Suprapubic skin (tissue), 4 donors: ENCODE measurements around the gene CRABP1. TPM values are rescaled to one million over a fixed set of nuclear protein-coding genes. Genes with fewer than 3 reads are reported as not detected.

Experiments used
- DNase-seq, 2 donors: peaks; one replicate each; pipeline ENCODE4 v3.0.0-alpha.2; 2019; ENCODE audit warnings: low spot score in 2 of 2
- H3K27ac ChIP-seq: fragments of 200-600 bp; sonication (generic); one replicate; pipeline ENCODE4 v1.5.1; 2019
- H3K27me3 ChIP-seq: fragments of 200-600 bp; sonication (generic); one replicate; pipeline ENCODE4 v1.5.1; 2019
- H3K36me3 ChIP-seq: fragments of 200-600 bp; sonication (generic); one replicate; pipeline ENCODE4 v1.5.1; 2019
- H3K4me1 ChIP-seq: fragments of 200-600 bp; sonication (generic); one replicate; pipeline ENCODE4 v1.5.1; 2019
- H3K4me3 ChIP-seq: fragments of 200-600 bp; sonication (generic); one replicate; pipeline ENCODE4 v1.5.1; 2019; ENCODE audit warnings: mild to moderate bottlenecking
- H3K9me3 ChIP-seq: fragments of 200-600 bp; sonication (generic); one replicate; pipeline ENCODE4 v1.5.1; 2019
- EP300 ChIP-seq: sonication (generic); formaldehyde crosslinking; IDR thresholded peaks from one replicate; pipeline ENCODE4 v1.6.1; 2017; ENCODE audit warnings: antibody characterized with exemption
- POLR2A ChIP-seq, 2 donors: fragments of 450-650 bp; IDR thresholded peaks; one replicate each; pipeline ENCODE4 v1.6.1; 2017; ENCODE audit warnings: antibody characterized with exemption in 2 of 2, mild to moderate bottlenecking in 2 of 2, moderate library complexity in 2 of 2
- POLR2AphosphoS5 ChIP-seq, 3 donors: sonication (generic); formaldehyde crosslinking; IDR thresholded peaks; one replicate each; pipeline ENCODE4 v1.6.1; 2017; ENCODE audit warnings: antibody characterized with exemption in 3 of 3
- WGBS: methylation state at CpG from one replicate; pipeline ENCODE4 v1.1.5; 2018; 5-methylcytosine and 5-hydroxymethylcytosine counted together
- total RNA-seq, 4 donors: library from RNA; depleted of rRNA; stranded (reverse); fragments of >200 nt; gene quantifications; one replicate each; pipeline ENCODE4 v1.1.0, GENCODE V29; 2016
- TF ChIP-seq, protein P1 (sequence below), 2 donors: fragments of 200-600 bp in 1 of 2; fragments of 450-650 bp in 1 of 2; sonication (generic) in 1 of 2; IDR thresholded peaks; one replicate each; pipeline ENCODE4 v1.5.1; 2016 to 2019; ENCODE audit warnings: antibody characterized with exemption in 2 of 2, mild to moderate bottlenecking in 1 of 2, moderate library complexity in 1 of 2

CRABP1 gene
- total RNA-seq, 4 donors from 2014 or later, result 2.6 to 8.7 (median 8.5) TPM; not detected in 1

- TF ChIP-seq POLR2A (IDR thresholded peaks at IDR 0.05) (no peak), POLR2AphosphoS5 (IDR thresholded peaks at IDR 0.05) (no peak), EP300 (no peak)
- TF ChIP-seq, protein P1, sequence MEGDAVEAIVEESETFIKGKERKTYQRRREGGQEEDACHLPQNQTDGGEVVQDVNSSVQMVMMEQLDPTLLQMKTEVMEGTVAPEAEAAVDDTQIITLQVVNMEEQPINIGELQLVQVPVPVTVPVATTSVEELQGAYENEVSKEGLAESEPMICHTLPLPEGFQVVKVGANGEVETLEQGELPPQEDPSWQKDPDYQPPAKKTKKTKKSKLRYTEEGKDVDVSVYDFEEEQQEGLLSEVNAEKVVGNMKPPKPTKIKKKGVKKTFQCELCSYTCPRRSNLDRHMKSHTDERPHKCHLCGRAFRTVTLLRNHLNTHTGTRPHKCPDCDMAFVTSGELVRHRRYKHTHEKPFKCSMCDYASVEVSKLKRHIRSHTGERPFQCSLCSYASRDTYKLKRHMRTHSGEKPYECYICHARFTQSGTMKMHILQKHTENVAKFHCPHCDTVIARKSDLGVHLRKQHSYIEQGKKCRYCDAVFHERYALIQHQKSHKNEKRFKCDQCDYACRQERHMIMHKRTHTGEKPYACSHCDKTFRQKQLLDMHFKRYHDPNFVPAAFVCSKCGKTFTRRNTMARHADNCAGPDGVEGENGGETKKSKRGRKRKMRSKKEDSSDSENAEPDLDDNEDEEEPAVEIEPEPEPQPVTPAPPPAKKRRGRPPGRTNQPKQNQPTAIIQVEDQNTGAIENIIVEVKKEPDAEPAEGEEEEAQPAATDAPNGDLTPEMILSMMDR (IDR thresholded peaks at IDR 0.05), result no peak
- no peak overlapping the region for H3K27ac ChIP-seq
- peaks cover 10% of the 10 kb centered on the region for H3K4me1 ChIP-seq
- DNase-seq, result no peak
- H3K36me3 ChIP-seq, result no peaks in the 10 kb centered on the region
- H3K9me3 ChIP-seq, result no peaks in the 10 kb centered on the region
- no peaks in the 10 kb centered on the region for H3K27me3 ChIP-seq
- whole genome bisulfite sequencing, result 93% methylated on average over 5 of the region's 5 CpGs
- no peak overlapping the region for H3K4me3 ChIP-seq
Observed at GRCh38 chr15:78366342-78366741, 26.2 kb downstream of the CRABP1 start.

DNA sequence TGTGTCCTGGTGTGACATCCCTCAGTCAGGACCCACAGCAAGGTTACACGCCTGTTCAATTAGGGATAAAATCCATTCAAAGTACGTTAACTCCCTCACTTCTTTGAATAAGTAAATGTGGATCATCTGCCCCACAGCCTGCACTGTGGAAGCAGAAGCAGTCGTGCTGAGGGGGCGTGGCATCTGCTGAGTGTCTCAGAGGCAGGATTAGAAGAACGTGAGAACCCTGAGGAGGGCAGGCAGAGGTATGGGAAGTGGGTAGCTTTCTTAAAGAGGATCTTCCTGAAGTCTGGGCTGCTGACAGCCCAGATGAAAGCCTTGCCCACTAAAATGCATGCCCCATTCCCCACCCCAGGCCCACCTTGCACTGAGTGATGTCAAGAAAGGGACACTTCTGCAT, 28.5 kb downstream of the CRABP1 start:
- 39% methylated on average over 5 of the region's 5 CpGs for WGBS
- no peak overlapping the region for H3K27ac ChIP-seq
- no peaks in the 10 kb centered on the region for H3K9me3 ChIP-seq
- no peaks in the 10 kb centered on the region for H3K4me1 ChIP-seq
- H3K36me3 ChIP-seq, result no peaks in the 10 kb centered on the region
- TF ChIP-seq EP300 (no peak), POLR2AphosphoS5 (IDR thresholded peaks at IDR 0.05) (no peak), POLR2A (IDR thresholded peaks at IDR 0.05) (no peak)
- TF ChIP-seq, protein P1 (IDR thresholded peaks at IDR 0.05), result no peak
- no peak for DNase-seq
- no peak overlapping the region for H3K4me3 ChIP-seq
- H3K27me3 ChIP-seq, result no peaks in the 10 kb centered on the region

DNA sequence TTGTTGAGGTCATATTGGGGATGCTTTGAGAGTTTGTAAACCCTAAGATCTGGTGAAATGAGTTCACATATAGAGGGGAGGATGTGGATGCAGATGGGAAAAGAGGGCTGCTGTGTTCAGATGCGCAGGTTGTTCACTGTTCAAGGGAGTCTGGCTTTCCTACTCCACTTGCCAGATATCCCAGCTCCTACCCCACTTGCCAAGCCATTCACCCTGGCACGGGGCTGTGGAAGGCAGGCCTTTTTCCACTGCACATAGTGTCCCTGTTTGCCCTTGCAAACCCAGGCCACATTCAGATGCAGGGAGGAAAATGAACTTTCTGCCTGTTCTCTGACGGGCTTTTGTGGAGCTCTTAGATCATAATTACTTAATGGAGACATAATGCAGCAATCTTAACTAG, 29.0 kb downstream of the CRABP1 start:
- 67% methylated on average over 3 of the region's 3 CpGs for WGBS
- Histone ChIP-seq H3K27ac (no peak overlapping the region), H3K4me3 (no peak overlapping the region), H3K4me1 (no peaks in the 10 kb centered on the region), H3K27me3 (no peaks in the 10 kb centered on the region), H3K9me3 (no peaks in the 10 kb centered on the region), H3K36me3 (no peaks in the 10 kb centered on the region)
- TF ChIP-seq EP300, result no peak
- no peak for TF ChIP-seq POLR2AphosphoS5 (IDR thresholded peaks at IDR 0.05)
- no peak for TF ChIP-seq POLR2A (IDR thresholded peaks at IDR 0.05)
- TF ChIP-seq, protein P1 (IDR thresholded peaks at IDR 0.05), result no peak
- DNase-seq, result no peak

- no peaks in the 10 kb centered on the region for H3K27me3 ChIP-seq
- WGBS, result 77% methylated on average over 6 of the region's 6 CpGs
Observed at GRCh38 chr15:78370013-78370412, 29.9 kb downstream of the CRABP1 start.

DNA sequence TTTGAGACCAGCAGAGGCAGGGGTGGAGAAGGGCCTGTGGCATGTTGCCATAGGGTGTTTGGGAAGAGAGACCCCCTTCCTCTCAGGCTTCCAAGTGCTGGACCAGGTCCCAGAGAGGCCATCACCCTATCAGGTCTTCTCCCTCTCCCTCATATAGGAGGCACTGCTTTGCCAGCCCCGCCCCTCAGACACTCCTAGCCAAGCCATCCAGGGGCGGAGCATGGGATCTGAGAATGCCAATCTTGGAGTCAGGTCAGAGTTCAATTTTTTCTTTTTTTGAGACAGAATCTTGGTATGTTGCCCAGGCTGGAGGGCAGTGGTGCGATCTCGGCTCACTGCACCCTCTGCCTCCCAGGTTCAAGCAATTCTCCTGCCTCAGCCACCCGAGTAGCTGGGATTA, 32.7 kb downstream of the CRABP1 start:
- WGBS, result 64% methylated on average over 5 of the region's 5 CpGs
- no peak for DNase-seq
- H3K4me3 ChIP-seq, result no peak overlapping the region
- no peaks in the 10 kb centered on the region for H3K27me3 ChIP-seq
- no peak overlapping the region for H3K27ac ChIP-seq
- TF ChIP-seq POLR2A (IDR thresholded peaks at IDR 0.05) (no peak), EP300 (no peak), POLR2AphosphoS5 (IDR thresholded peaks at IDR 0.05) (no peak)
- TF ChIP-seq, protein P1 (IDR thresholded peaks at IDR 0.05), result no peak
- H3K4me1 ChIP-seq, result peaks cover 5% of the 10 kb centered on the region
- no peaks in the 10 kb centered on the region for H3K9me3 ChIP-seq
- H3K36me3 ChIP-seq, result no peaks in the 10 kb centered on the region

More at GRCh38 chr15:78370013-78370412, 29.9 kb downstream of the CRABP1 start:
- no peak overlapping the region for H3K27ac ChIP-seq
- H3K36me3 ChIP-seq, result no peaks in the 10 kb centered on the region
- H3K9me3 ChIP-seq, result no peaks in the 10 kb centered on the region
- no peak for DNase-seq
- no peak overlapping the region for H3K4me3 ChIP-seq
- no peak for TF ChIP-seq EP300
- TF ChIP-seq POLR2AphosphoS5 (IDR thresholded peaks at IDR 0.05), result no peak
- TF ChIP-seq, protein P1 (IDR thresholded peaks at IDR 0.05), result no peak
- TF ChIP-seq POLR2A (IDR thresholded peaks at IDR 0.05), result no peak
- peaks cover 5% of the 10 kb centered on the region for H3K4me1 ChIP-seq
